Measurements from ENCODE around the gene SLC13A1. TPM values are rescaled to one million over a fixed set of nuclear protein-coding genes. Genes with fewer than 3 reads are reported as not detected.
"Not testable (repeated sequence)": the region's sequence is repeated elsewhere in the genome, so short reads cannot be mapped to it uniquely, and the experiment has no call there.

Gene SLC13A1
- total RNA-seq, 1 experiment from 2014 or later = 0.04 TPM

DNA sequence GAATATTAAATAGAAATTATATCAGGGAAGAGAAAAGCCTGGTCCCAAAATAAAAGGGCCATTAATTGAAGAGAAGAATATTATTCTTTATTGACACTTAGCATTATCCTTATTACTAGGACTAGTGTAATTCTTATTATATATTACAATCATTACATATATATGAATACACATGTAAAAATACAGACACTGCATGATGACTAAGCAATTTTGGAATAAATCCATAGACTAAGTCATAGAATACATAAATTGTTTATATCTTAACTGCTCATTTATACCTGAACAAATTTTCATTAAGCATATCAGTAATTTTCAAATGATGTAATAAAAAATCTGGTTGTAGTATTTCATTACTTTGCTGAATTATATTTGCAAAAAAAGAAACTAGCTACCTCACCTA, 29.7 kb upstream of the SLC13A1 start:
- Mint-ChIP-seq H3K36me3 (peaks cover 16% of the 10 kb centered on the region), H3K27ac (no peak overlapping the region), H3K4me3 (no peak overlapping the region), H3K9me3 (peaks cover 25% of the 10 kb centered on the region), H3K4me1 (peaks cover 9% of the 10 kb centered on the region), H3K27me3 (ENCODE audit: low read depth) (no peaks in the 10 kb centered on the region)
- ATAC-seq (no peak), DNase-seq (ENCODE audit: low spot score) (no peak)
- ChIA-PET POLR2A (no interaction called here), CTCF (no interaction called here)
- TF ChIP-seq GRHL2 (CRISPR knock-in tag; IDR thresholded peaks at IDR 0.05; ENCODE audit: insufficient replicate concordance, severe bottlenecking) (no peak), TCF7 (CRISPR knock-in tag; IDR thresholded peaks at IDR 0.05; ENCODE audit: low read depth) (no peak), NFYB (CRISPR knock-in tag; conservative IDR thresholded peaks at IDR 0.05; ENCODE audit: low read depth) (no peak), NFE2L1 (CRISPR knock-in tag; IDR thresholded peaks at IDR 0.05) (no peak), RELA (CRISPR knock-in tag; IDR thresholded peaks at IDR 0.05; ENCODE audit: borderline replicate concordance) (no peak), PRRX2 (CRISPR knock-in tag; IDR thresholded peaks at IDR 0.05) (no peak)
- TF ChIP-seq, protein P1, sequence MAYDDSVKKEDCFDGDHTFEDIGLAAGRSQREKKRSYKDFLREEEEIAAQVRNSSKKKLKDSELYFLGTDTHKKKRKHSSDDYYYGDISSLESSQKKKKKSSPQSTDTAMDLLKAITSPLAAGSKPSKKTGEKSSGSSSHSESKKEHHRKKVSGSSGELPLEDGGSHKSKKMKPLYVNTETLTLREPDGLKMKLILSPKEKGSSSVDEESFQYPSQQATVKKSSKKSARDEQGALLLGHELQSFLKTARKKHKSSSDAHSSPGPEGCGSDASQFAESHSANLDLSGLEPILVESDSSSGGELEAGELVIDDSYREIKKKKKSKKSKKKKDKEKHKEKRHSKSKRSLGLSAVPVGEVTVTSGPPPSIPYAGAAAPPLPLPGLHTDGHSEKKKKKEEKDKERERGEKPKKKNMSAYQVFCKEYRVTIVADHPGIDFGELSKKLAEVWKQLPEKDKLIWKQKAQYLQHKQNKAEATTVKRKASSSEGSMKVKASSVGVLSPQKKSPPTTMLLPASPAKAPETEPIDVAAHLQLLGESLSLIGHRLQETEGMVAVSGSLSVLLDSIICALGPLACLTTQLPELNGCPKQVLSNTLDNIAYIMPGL (CRISPR knock-in tag; IDR thresholded peaks at IDR 0.05) = no peak
- TF ChIP-seq, protein P2, sequence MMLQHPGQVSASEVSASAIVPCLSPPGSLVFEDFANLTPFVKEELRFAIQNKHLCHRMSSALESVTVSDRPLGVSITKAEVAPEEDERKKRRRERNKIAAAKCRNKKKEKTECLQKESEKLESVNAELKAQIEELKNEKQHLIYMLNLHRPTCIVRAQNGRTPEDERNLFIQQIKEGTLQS (CRISPR knock-in tag; conservative IDR thresholded peaks at IDR 0.05) = no peak
- TF ChIP-seq, protein P3, sequence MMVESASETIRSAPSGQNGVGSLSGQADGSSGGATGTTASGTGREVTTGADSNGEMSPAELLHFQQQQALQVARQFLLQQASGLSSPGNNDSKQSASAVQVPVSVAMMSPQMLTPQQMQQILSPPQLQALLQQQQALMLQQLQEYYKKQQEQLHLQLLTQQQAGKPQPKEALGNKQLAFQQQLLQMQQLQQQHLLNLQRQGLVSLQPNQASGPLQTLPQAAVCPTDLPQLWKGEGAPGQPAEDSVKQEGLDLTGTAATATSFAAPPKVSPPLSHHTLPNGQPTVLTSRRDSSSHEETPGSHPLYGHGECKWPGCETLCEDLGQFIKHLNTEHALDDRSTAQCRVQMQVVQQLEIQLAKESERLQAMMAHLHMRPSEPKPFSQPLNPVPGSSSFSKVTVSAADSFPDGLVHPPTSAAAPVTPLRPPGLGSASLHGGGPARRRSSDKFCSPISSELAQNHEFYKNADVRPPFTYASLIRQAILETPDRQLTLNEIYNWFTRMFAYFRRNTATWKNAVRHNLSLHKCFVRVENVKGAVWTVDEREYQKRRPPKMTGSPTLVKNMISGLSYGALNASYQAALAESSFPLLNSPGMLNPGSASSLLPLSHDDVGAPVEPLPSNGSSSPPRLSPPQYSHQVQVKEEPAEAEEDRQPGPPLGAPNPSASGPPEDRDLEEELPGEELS (CRISPR knock-in tag; IDR thresholded peaks at IDR 0.05) = no peak

DNA sequence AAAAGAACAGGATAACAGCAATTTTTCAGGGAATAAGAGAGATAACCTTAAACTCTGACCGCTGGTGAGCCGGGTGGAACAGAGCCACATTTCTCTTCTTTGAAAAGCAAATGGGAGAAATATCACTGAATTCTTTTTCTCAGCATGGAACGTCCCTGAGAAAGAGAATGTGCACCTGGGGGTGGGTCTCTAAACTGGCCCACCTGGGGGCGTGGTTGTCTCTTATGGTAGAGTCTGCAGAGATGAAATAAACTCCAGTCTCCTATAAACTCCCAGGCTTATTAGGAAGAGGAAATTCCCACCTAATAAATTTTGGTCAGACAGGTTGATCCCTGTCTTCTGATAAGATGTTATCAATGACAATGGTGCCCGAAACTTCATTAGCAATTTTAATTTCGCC, 27.9 kb upstream of the SLC13A1 start:
- CTCF ChIA-PET; H3K4me3 Mint-ChIP-seq; H3K27me3 Mint-ChIP-seq (ENCODE audit: low read depth); H3K27ac Mint-ChIP-seq; H3K4me1 Mint-ChIP-seq; POLR2A ChIA-PET; ATAC-seq; DNase-seq (ENCODE audit: low spot score): not testable (repeated sequence)
- Mint-ChIP-seq H3K9me3 (peaks cover 35% of the 10 kb centered on the region), H3K36me3 (peaks cover 18% of the 10 kb centered on the region)

DNA sequence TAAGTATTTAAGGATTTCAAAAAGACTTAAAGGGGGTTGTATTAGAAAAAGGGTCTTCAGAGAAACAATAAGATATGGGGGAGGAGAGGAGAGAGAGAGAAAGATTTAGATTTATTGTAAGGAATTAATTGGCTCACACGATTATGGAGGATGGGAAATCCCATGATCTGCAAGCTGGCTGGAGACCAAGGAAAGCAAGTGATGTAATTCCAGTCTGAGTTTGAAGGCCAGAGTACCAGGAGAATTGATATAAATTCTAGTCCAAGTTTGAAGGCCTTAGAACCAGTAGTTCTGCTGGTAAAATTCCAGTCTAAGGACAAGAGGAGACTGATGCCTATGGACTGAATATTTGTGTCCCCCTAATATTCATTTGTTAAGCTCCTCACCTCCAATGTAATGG, 20.6 kb upstream of the SLC13A1 start:
- Mint-ChIP-seq H3K9me3 (peaks cover 60% of the 10 kb centered on the region), H3K27ac (no peak overlapping the region), H3K36me3 (peaks cover 26% of the 10 kb centered on the region), H3K4me1 (no peaks in the 10 kb centered on the region), H3K27me3 (ENCODE audit: low read depth) (no peaks in the 10 kb centered on the region; the same call in 1 of the 2 replicates), H3K4me3 (no peak overlapping the region)
- ChIA-PET CTCF (no interaction called here), POLR2A (no interaction called here)
- ATAC-seq (no peak), DNase-seq (ENCODE audit: low spot score) (no peak)
- no peak for TF ChIP-seq SOX15 (CRISPR knock-in tag; IDR thresholded peaks at IDR 0.05)
- no peak for TF ChIP-seq ZNF416 (CRISPR knock-in tag; IDR thresholded peaks at IDR 0.05)
- TF ChIP-seq, protein P4, sequence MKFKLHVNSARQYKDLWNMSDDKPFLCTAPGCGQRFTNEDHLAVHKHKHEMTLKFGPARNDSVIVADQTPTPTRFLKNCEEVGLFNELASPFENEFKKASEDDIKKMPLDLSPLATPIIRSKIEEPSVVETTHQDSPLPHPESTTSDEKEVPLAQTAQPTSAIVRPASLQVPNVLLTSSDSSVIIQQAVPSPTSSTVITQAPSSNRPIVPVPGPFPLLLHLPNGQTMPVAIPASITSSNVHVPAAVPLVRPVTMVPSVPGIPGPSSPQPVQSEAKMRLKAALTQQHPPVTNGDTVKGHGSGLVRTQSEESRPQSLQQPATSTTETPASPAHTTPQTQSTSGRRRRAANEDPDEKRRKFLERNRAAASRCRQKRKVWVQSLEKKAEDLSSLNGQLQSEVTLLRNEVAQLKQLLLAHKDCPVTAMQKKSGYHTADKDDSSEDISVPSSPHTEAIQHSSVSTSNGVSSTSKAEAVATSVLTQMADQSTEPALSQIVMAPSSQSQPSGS (CRISPR knock-in tag; IDR thresholded peaks at IDR 0.05; ENCODE audit: borderline replicate concordance, low read depth) = no peak
- TF ChIP-seq ATF1 (CRISPR knock-in tag; IDR thresholded peaks at IDR 0.05) = no peak
- TF ChIP-seq TCF7 (CRISPR knock-in tag; IDR thresholded peaks at IDR 0.05; ENCODE audit: low read depth) = no peak
- TF ChIP-seq, protein P5, sequence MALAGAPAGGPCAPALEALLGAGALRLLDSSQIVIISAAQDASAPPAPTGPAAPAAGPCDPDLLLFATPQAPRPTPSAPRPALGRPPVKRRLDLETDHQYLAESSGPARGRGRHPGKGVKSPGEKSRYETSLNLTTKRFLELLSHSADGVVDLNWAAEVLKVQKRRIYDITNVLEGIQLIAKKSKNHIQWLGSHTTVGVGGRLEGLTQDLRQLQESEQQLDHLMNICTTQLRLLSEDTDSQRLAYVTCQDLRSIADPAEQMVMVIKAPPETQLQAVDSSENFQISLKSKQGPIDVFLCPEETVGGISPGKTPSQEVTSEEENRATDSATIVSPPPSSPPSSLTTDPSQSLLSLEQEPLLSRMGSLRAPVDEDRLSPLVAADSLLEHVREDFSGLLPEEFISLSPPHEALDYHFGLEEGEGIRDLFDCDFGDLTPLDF (CRISPR knock-in tag; IDR thresholded peaks at IDR 0.05) = no peak
- no peak for TF ChIP-seq NR3C1 (CRISPR knock-in tag; conservative IDR thresholded peaks at IDR 0.05; ENCODE audit: low read depth)
- TF ChIP-seq GRHL2 (CRISPR knock-in tag; IDR thresholded peaks at IDR 0.05; ENCODE audit: insufficient replicate concordance, severe bottlenecking) = no peak
